NAMALWA (cell line): ENCODE results near the gene ELOA2.
A peak's percentile ranks its signal among the peaks of the same experiment; 100 is the strongest.
"Not testable (repeated sequence)": the region's sequence is repeated elsewhere in the genome, so short reads cannot be mapped to it uniquely, and the experiment has no call there.

ENCODE experiments used
- DNase-seq: peaks from one replicate; pipeline ENCODE4 v3.0.0-alpha.2; 2015; ENCODE audit warnings: low spot score

ELOA2 gene

DNA sequence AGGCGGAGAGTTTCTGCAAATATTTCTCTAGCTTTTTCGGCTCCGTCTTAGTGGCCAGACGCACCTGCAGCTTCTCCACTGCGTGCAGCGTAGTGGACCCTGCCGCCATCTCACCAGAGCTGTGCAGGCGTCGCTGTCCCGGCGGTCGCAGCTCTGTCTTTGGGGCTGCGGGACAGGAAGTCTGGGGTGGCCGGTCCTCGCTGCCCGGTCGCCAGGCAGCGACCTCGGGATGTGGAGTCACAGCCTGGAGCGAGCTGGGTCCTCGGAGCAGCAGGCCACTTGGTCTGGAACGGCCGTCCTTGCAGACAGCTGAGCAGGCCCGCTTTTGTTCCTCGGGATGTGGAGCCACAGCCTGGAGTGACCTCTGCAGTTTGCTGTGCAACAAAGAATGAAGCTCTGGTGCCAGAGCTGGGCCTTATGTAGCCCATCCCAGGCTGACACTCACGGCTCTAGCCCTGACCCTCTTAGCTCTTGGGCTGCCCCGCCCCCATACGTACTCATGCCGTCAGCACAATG lies at the start of gene ELOA2:
Gene ELOA2, minus strand, starts transcription at position 466 of the 516 bp plus-strand sequence. Its CDS starts 357 bp downstream, at position 109.
- no peak for DNase-seq

GRCh38 chr18:47081578-47081977 lies 46.2 kb upstream of the ELOA2 start:
- DNase-seq: no peak

GRCh38 chr18:47080872-47081271 lies 45.5 kb upstream of the ELOA2 start:
- no peak for DNase-seq

- no peak for DNase-seq
These were observed 41.7 kb upstream of the ELOA2 start for GRCh38 chr18:47077111-47077510.

GRCh38 chr18:47075098-47075883 lies 39.9 kb upstream of the ELOA2 start:
- DNase-seq: no peak

DNA sequence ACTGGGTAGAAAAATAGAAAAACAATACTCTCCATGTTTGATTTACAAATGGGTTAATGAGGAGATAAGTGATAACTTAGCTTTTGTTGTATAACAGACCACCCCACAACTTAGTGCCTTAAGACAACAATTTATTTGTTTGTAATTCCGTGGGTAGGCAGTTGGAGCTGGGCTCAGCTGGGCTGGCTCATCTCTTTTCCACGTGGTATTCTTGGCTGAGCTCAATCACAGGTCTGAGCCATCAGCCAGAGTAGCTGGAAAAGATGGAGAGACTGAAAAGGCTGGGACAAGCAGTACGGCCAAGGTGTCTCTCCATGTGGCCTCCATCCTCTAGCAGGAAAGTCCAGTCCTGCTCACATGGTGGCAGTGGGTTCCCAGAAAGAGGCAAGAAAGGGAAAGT lies 32.2 kb upstream of the ELOA2 start:
- no peak for DNase-seq

DNA sequence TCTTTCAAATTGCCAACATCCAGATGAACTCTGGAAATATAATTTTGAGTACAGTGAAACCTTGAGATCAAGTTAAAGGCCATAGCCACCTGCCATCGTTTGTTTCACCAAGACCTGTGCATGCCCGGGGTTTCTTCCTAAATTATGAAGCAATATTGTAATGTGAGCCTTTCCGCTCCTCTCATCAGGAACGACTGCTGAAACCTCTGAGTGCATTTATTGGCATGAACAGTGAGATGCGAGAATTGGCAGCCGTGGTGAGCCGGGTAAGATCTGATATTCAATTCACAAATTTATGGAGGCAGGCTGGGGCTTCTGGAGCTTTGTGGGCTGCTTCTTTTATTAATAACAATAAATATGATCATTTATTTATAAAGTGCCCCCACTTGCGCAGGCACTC lies 27.7 kb upstream of the ELOA2 start:
- no peak for DNase-seq

- DNase-seq: no peak
These were observed 27.1 kb upstream of the ELOA2 start for GRCh38 chr18:47062471-47062870.

DNA sequence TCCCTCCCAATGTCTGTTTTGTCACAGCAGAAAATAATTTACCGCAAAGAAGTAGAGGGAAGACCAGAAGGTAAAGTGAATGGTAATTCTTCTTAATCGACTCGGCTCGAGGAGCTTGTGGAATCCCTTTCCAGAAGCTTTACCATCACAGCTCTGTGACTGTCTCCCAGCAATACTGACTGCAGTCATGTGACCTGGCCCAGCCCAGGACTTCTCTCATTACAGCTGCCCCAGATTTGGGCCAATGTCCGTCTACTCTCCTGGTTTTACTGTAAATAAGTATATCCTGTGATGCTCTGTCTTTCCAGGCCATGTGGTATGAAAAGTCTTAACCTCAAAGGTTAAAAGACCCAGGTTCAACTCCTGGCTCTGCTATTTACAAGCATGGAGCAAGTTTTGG lies 18.9 kb upstream of the ELOA2 start:
- no peak for DNase-seq

- DNase-seq: peak; percentile 59
These were observed 15.0 kb upstream of the ELOA2 start for GRCh38 chr18:47050468-47050867.

DNA sequence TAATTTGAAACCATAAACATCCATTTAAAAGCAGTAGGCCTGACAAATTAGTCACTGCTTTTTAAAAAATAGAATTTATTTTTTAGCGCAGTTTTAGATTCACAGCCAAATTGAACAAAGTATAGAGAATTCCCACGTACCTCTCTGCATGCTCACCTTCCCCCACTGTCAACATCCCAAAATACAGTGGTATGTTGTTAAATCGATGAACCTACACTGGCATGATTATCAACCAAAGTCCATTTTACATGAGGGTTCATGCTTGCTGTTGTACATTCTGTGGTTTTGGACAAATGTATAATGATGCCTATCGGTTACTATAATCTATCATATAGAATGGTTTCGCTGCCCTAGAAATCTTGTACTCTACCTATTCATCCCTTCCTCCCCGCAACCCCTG lies 5.6 kb upstream of the ELOA2 start:
- DNase-seq: no peak

- no peak for DNase-seq
These were observed 1.6 kb upstream of the ELOA2 start for GRCh38 chr18:47036927-47037578.

DNA sequence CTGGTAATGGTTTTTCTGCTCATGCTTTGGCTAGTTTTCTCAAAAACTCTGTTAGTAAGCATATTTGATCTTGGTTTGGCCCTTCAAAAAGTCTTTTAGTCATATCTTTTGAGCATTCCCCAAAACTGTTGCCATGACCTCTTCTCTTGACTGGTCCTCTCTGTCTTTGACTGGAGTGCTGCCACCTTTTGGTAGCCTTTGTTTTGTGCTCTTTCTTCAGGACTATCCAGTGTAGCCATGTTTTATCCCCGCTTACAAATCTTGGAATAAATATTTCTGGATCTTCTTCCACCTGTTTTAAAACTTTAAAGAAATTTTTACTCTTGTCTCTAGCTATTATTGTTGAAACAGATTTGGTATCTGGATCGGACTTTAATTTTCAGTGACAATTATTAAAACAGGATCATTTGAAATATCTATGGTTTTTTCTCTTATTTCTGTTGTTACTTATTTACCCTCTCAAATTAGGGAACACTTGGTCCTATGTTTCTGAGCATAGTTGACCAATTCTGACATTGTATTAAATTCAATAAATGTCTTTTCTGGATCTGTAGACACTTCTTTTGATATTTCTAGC lies 965 bp upstream of the ELOA2 start:
- peak; percentile 46 for DNase-seq

GRCh38 chr18:47034591-47034990 lies 830 bp downstream of the ELOA2 start:
- DNase-seq: not testable (repeated sequence)

GRCh38 chr18:47032945-47033344 lies 2.5 kb downstream of the ELOA2 start:
- no peak for DNase-seq

- not testable (repeated sequence) for DNase-seq
These were observed 4.5 kb downstream of the ELOA2 start for GRCh38 chr18:47030887-47031286.

DNA sequence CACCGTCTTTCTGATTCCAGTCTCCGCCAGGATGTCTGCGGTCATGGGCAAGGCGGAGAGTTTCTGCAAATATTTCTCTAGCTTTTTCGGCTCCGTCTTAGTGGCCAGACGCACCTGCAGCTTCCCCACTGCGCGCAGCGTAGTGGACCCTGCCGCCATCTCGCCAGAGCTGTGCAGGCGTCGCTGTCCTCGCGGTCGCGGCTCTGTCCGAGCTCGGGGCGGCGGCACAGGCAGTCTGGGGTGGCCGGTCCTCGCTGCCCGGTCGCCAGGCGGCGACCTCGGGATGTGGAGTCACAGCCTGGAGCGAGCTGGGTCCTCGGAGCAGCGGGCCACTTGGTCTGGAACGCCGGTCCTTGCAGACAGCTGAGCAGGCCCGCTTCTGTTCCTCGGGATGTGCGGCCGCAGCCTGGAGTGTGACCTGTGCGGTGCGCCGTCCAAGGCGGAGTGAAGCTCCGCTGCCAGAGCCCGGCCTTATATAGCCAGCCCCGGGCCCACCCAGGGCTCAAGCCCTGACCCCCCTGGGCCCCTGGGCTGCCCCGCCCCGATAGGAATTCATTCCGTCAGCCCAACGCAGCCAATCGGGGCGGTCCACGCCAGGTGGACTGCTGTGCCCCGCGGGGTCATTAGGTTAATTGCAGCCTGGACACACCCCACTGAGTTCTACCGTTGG lies 5.6 kb downstream of the ELOA2 start:
- not testable (repeated sequence) for DNase-seq

GRCh38 chr18:47028738-47029137 lies 6.7 kb downstream of the ELOA2 start:
- not testable (repeated sequence) for DNase-seq

DNA sequence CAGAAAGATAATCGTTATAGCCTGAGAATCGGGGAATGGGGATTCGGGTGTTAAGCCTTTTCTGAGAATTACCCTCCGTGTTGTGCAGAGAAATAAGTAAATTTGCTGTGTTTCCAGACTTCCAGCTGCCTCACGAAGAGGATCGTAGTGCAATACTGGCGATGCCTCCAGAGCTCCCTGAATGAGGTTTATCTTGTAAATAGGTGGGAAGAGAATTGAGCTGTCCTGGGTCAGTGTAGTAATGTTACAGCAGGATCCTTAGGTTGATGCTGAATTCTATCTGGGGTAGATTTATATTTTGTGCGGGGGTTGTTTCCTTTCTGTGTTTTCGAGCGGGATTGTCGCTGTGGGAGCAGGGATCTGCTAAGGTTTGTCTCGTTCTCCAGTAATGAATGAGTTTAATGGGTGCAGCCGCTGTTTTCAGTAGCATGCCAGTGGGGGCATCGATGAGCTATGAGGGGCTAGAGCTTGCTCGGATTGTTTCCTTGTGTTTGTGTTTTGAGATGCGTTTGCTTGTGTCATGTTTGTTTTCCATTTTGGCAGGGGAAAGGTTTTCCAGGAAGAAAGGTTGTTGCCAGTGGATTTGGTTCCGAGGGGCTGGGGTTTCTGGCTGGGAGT lies 9.8 kb downstream of the ELOA2 start:
- not testable (repeated sequence) for DNase-seq

DNA sequence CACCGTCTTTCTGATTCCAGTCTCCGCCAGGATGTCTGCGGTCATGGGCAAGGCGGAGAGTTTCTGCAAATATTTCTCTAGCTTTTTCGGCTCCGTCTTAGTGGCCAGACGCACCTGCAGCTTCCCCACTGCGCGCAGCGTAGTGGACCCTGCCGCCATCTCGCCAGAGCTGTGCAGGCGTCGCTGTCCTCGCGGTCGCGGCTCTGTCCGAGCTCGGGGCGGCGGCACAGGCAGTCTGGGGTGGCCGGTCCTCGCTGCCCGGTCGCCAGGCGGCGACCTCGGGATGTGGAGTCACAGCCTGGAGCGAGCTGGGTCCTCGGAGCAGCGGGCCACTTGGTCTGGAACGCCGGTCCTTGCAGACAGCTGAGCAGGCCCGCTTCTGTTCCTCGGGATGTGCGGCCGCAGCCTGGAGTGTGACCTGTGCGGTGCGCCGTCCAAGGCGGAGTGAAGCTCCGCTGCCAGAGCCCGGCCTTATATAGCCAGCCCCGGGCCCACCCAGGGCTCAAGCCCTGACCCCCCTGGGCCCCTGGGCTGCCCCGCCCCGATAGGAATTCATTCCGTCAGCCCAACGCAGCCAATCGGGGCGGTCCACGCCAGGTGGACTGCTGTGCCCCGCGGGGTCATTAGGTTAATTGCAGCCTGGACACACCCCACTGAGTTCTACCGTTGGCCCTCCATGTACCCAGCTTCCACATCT lies 11.5 kb downstream of the ELOA2 start:
- DNase-seq: not testable (repeated sequence)

DNA sequence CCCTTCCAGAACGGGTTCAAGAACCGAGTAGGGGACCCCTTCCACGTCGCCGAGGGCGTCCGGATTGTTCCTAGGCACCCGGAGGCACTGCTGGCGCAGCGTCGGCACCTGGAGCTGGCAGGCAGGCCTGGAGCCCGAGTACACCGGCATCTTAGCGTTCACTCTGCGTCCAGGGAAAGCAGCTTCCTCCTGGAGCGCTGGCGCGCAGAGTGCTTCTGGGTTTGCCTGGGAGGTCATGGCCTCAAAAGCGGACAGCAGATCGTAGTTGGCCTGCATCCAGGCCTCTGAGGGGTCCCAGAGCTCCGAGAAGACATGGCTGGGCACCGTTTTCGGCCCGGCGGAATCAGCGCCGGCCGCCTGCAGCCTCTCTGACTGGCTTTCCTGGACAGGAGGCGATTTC lies 12.6 kb downstream of the ELOA2 start:
- not testable (repeated sequence) for DNase-seq
